Measurements from ENCODE around the gene FYB1.

GRCh38 chr5:39108987-39109386 is 110.4 kb downstream of the FYB1 start:
- TF ChIP-seq POLR2A (IDR thresholded peaks at IDR 0.05; ENCODE audit: borderline replicate concordance, extremely low read depth, insufficient read depth, insufficient read length): no peak
- TF ChIP-seq CTCF (IDR thresholded peaks at IDR 0.05 in 2 of 3, conservative IDR thresholded peaks at IDR 0.05 in 1 of 3; ENCODE audit: borderline replicate concordance in 1 of 3, insufficient read depth in 1 of 3, low read depth in 2 of 3, low read length in 2 of 3): no peak
- no peak for TF ChIP-seq CBX3 (IDR thresholded peaks at IDR 0.05; ENCODE audit: low read depth)

Measured in HCT116 (cell line).